ENCODE measurements around the gene GRK3. TPM values are rescaled to one million over a fixed set of nuclear protein-coding genes. Genes with fewer than 3 reads are reported as not detected.

Gene GRK3
- total RNA-seq, 1 experiment from 2014 or later: 14.6 TPM

DNA sequence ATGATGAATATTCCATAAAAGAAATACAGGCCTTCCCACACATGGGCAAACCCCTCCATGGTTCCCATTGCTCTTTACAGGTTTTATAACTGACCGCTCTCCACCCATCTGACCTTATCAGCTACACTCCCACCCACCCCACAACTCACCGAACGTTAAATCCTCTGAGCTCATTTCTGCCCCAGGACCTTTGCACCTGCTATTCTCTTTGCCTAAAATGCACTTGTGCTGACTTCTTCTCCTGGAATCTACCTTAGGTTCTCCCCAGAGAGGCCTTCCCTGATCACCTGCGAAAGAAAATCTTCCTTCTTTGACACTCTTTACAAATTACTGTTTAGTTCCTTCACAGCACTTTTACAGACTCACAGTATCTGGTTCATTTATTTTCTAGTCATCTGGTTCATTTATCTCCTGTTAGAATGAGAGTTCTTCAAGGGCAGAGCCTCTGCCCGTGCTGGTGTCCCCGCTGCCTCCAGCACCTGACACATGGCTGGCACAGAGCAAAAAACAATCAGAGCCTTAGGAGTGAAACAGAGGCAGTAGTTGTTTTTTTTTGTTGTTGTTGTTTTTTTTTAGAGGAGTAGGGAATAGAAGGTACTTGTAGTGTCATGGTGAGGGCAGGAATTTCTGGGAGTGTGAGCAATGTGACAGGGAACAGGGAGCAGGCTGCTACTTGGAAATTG is 21.6 kb upstream of the GRK3 start:
- ChIA-PET CTCF (no interaction called here), POLR2A (no interaction called here), RAD21 (ENCODE audit: low non-redundant PET in 1 of 2, low total read pairs in 2 of 2, uncharacterized antibody in 2 of 2, unreplicated experiment in 2 of 2) (interaction anchor here in 1 of 2 experiments (0.5 kb wide), 1 partner anchor 177 kb away, joined by 4 read pairs; no protein-coding TSS in a partner anchor)
- ATAC-seq: no peak
- intact Hi-C loops (cut with micrococcal nuclease): no loop called here
- peaks cover 23 to 33% of the 10 kb centered on the region in 2 experiments for H3K4me1 ChIP-seq (ENCODE audit: control insufficient read depth in 1 of 2, insufficient read depth in 2 of 2, low read length in 2 of 2)
- no peak overlapping the region for H3K4me3 ChIP-seq (replicated peaks in 1 of 2; ENCODE audit: low read depth in 1 of 2, low read length in 2 of 2)
- no peaks in the 10 kb centered on the region for H3K36me3 ChIP-seq (ENCODE audit: control insufficient read depth in 1 of 2, insufficient read depth in 2 of 2, low read length in 2 of 2)
- BruUV-seq (replicated peaks): no TSS peak
- H3K4me2 ChIP-seq (ENCODE audit: low read length): no peak overlapping the region
- no peaks in the 10 kb centered on the region for H3K9me3 ChIP-seq (ENCODE audit: control insufficient read depth in 1 of 2, insufficient read depth in 1 of 2, low read depth in 1 of 2, low read length in 2 of 2)
- no peak for DNase-seq (ENCODE audit: low read depth, low spot score)
- TF ChIP-seq FOSL1 (IDR thresholded peaks at IDR 0.05; ENCODE audit: low read depth): no peak
- TF ChIP-seq, protein P1, sequence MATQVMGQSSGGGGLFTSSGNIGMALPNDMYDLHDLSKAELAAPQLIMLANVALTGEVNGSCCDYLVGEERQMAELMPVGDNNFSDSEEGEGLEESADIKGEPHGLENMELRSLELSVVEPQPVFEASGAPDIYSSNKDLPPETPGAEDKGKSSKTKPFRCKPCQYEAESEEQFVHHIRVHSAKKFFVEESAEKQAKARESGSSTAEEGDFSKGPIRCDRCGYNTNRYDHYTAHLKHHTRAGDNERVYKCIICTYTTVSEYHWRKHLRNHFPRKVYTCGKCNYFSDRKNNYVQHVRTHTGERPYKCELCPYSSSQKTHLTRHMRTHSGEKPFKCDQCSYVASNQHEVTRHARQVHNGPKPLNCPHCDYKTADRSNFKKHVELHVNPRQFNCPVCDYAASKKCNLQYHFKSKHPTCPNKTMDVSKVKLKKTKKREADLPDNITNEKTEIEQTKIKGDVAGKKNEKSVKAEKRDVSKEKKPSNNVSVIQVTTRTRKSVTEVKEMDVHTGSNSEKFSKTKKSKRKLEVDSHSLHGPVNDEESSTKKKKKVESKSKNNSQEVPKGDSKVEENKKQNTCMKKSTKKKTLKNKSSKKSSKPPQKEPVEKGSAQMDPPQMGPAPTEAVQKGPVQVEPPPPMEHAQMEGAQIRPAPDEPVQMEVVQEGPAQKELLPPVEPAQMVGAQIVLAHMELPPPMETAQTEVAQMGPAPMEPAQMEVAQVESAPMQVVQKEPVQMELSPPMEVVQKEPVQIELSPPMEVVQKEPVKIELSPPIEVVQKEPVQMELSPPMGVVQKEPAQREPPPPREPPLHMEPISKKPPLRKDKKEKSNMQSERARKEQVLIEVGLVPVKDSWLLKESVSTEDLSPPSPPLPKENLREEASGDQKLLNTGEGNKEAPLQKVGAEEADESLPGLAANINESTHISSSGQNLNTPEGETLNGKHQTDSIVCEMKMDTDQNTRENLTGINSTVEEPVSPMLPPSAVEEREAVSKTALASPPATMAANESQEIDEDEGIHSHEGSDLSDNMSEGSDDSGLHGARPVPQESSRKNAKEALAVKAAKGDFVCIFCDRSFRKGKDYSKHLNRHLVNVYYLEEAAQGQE (IDR thresholded peaks at IDR 0.05; ENCODE audit: low read depth): no peak
- TF ChIP-seq ZNF274 (IDR thresholded peaks at IDR 0.05; ENCODE audit: low read depth, low read length): no peak
- TF ChIP-seq EGR1 (IDR thresholded peaks at IDR 0.05; ENCODE audit: low read depth): no peak
- TF ChIP-seq SIN3A (IDR thresholded peaks at IDR 0.05; ENCODE audit: low read depth): no peak
- no peak for TF ChIP-seq YY1 (IDR thresholded peaks at IDR 0.05; ENCODE audit: extremely low read depth, insufficient replicate concordance, low read depth, low read length)
- TF ChIP-seq, protein P2, sequence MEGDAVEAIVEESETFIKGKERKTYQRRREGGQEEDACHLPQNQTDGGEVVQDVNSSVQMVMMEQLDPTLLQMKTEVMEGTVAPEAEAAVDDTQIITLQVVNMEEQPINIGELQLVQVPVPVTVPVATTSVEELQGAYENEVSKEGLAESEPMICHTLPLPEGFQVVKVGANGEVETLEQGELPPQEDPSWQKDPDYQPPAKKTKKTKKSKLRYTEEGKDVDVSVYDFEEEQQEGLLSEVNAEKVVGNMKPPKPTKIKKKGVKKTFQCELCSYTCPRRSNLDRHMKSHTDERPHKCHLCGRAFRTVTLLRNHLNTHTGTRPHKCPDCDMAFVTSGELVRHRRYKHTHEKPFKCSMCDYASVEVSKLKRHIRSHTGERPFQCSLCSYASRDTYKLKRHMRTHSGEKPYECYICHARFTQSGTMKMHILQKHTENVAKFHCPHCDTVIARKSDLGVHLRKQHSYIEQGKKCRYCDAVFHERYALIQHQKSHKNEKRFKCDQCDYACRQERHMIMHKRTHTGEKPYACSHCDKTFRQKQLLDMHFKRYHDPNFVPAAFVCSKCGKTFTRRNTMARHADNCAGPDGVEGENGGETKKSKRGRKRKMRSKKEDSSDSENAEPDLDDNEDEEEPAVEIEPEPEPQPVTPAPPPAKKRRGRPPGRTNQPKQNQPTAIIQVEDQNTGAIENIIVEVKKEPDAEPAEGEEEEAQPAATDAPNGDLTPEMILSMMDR (IDR thresholded peaks at IDR 0.05 in 2 of 3, conservative IDR thresholded peaks at IDR 0.05 in 1 of 3; ENCODE audit: borderline replicate concordance in 1 of 3, insufficient read depth in 1 of 3, low read depth in 2 of 3, low read length in 2 of 3): no peak
- TF ChIP-seq CEBPB (IDR thresholded peaks at IDR 0.05; ENCODE audit: low read depth): no peak
- no peak for TF ChIP-seq EZH2 (IDR thresholded peaks at IDR 0.05)
- no peak for TF ChIP-seq ELF1 (IDR thresholded peaks at IDR 0.05; ENCODE audit: borderline replicate concordance, low read depth)
- H3K79me2 ChIP-seq (ENCODE audit: insufficient read depth, low read length): no peaks in the 10 kb centered on the region
- no peak overlapping the region for H3K27ac ChIP-seq (ENCODE audit: low read depth, low read length)
- no peak overlapping the region for H3K9ac ChIP-seq (ENCODE audit: low read length)
- H2AFZ ChIP-seq (ENCODE audit: low read depth, low read length, poor library complexity, severe bottlenecking): no peak overlapping the region
- no peaks in the 10 kb centered on the region for H4K20me1 ChIP-seq (ENCODE audit: insufficient read depth)
- H3K9me2 ChIP-seq (ENCODE audit: insufficient read depth): no peaks in the 10 kb centered on the region
- no peaks in the 10 kb centered on the region for H3K27me3 ChIP-seq (ENCODE audit: insufficient read depth, low read length)
